IMR-90 (cell line): ENCODE results near the gene CRYBG3. TPM values are rescaled to one million over a fixed set of nuclear protein-coding genes. Genes with fewer than 3 reads are reported as not detected.

ENCODE experiments used
- ATAC-seq: fragments of 200-7000 bp; cut with Tn5 transposase; 2 replicates; pipeline ENCODE4 v1.9.1; 2020; ENCODE audit warnings: low read depth, mild to moderate bottlenecking, moderate library complexity
- BruUV-seq: library from RNA; stranded (reverse); fragments of 400-500 nt; replicated peaks from 2 replicates; lab custom pipeline; 2021; lab: Mats Ljungman, UMichigan
- CTCF ChIA-PET: fragments of 300-600 bp; formaldehyde crosslinking; extraction: SDS; loops from one replicate; lab custom pipeline; 2021; ENCODE audit warnings: antibody characterized with exemption; lab: Yijun Ruan, JAX
- POLR2A ChIA-PET: fragments of 300-600 bp; sonication (Branson Sonifier 250); formaldehyde crosslinking; loops from one replicate; lab custom pipeline; 2022; ENCODE audit warnings: antibody characterized with exemption; ENCODE audit not compliant: unreplicated experiment; lab: Charles Lee
- DNase-seq: peaks from one replicate; pipeline ENCODE4 v3.0.0; 2013
- H2AFZ ChIP-seq: replicated peaks from 2 replicates; pipeline ENCODE3; 2013; ENCODE audit warnings: low read length, mild to moderate bottlenecking; ENCODE audit not compliant: poor library complexity
- H2AK5ac ChIP-seq: 2 replicates; pipeline ENCODE4 v1.6.1; 2013; ENCODE audit warnings: low read depth, low read length, inconsistent platforms
- H2AK9ac ChIP-seq: replicated peaks from 2 replicates; pipeline ENCODE3; 2013; ENCODE audit warnings: mild to moderate bottlenecking, low read depth, low read length, moderate library complexity; ENCODE audit not compliant: poor library complexity
- H2BK120ac ChIP-seq: 2 replicates; pipeline ENCODE4 v1.6.1; 2013; ENCODE audit warnings: low read depth, low read length, inconsistent platforms
- H2BK15ac ChIP-seq: 3 replicates; pipeline ENCODE4 v1.6.1; 2013; ENCODE audit warnings: low read depth, low read length, inconsistent platforms
- H2BK20ac ChIP-seq: 2 replicates; pipeline ENCODE4 v1.6.1; 2013; ENCODE audit warnings: low read depth, mild to moderate bottlenecking, inconsistent platforms, low read length, moderate library complexity
- H2BK5ac ChIP-seq: 2 replicates; pipeline ENCODE4 v1.6.1; 2013; ENCODE audit warnings: mild to moderate bottlenecking, low read depth, low read length, inconsistent platforms; ENCODE audit not compliant: poor library complexity, severe bottlenecking
- H3K14ac ChIP-seq: replicated peaks from 2 replicates; pipeline ENCODE4 v1.6.1; 2013; ENCODE audit warnings: low read depth, low read length, inconsistent platforms
- H3K18ac ChIP-seq: 2 replicates; pipeline ENCODE4 v1.6.1; 2013; ENCODE audit warnings: low read depth, low read length, control low read depth
- H3K23ac ChIP-seq: 2 replicates; pipeline ENCODE4 v1.6.1; 2013; ENCODE audit warnings: low read depth, low read length, inconsistent platforms
- H3K27ac ChIP-seq: 2 replicates; pipeline ENCODE4 v1.5.1; 2013; ENCODE audit warnings: mild to moderate bottlenecking, control low read depth, low read length; ENCODE audit not compliant: insufficient read depth
- H3K27me3 ChIP-seq: 2 replicates; pipeline ENCODE4 v1.6.1; 2013; ENCODE audit warnings: low read length; ENCODE audit not compliant: control insufficient read depth, insufficient read depth
- H3K36me3 ChIP-seq: 2 replicates; pipeline ENCODE4 v1.6.1; 2013; ENCODE audit warnings: low read length, mixed read lengths; ENCODE audit not compliant: control insufficient read depth, insufficient read depth
- H3K4ac ChIP-seq: 2 replicates; pipeline ENCODE4 v1.6.1; 2013; ENCODE audit warnings: low read depth, low read length, inconsistent platforms
- H3K4me1 ChIP-seq: 2 replicates; pipeline ENCODE4 v1.6.1; 2013; ENCODE audit warnings: low read length, mixed read lengths; ENCODE audit not compliant: control insufficient read depth, insufficient read depth
- H3K4me2 ChIP-seq: 2 replicates; pipeline ENCODE4 v1.6.1; 2013; ENCODE audit warnings: low read depth, mild to moderate bottlenecking, control low read depth, low read length, moderate library complexity
- H3K4me3 ChIP-seq: 2 replicates; pipeline ENCODE4 v1.5.1; 2013; ENCODE audit warnings: low read depth, mild to moderate bottlenecking, control low read depth, low read length, moderate library complexity; ENCODE audit not compliant: insufficient read depth
- H3K56ac ChIP-seq: 2 replicates; pipeline ENCODE4 v1.6.1; 2013; ENCODE audit warnings: low read length, inconsistent platforms; ENCODE audit not compliant: insufficient read depth; ENCODE audit errors: extremely low read depth
- H3K79me1 ChIP-seq, 2 experiments: 2 replicates each; pipeline ENCODE4 v1.6.1; 2013; ENCODE audit warnings: low read length in 2 of 2, inconsistent platforms in 1 of 2, low read depth in 1 of 2
- H3K9ac ChIP-seq: 2 replicates; pipeline ENCODE4 v1.6.1; 2013; ENCODE audit warnings: low read depth, low read length, control low read depth
- H3K9me1 ChIP-seq: 2 replicates; pipeline ENCODE4 v1.6.1; 2013; ENCODE audit warnings: low read length, inconsistent platforms; ENCODE audit not compliant: insufficient read depth
- H3K9me3 ChIP-seq: 2 replicates; pipeline ENCODE4 v1.6.1; 2013; ENCODE audit warnings: low read length; ENCODE audit not compliant: control insufficient read depth, insufficient read depth
- H4K20me1 ChIP-seq: 2 replicates; pipeline ENCODE4 v1.6.1; 2013; ENCODE audit warnings: low read length, inconsistent platforms; ENCODE audit not compliant: insufficient read depth
- H4K5ac ChIP-seq: 2 replicates; pipeline ENCODE4 v1.6.1; 2013; ENCODE audit warnings: mild to moderate bottlenecking, low read depth, low read length, control low read depth
- H4K8ac ChIP-seq, 2 experiments: 2 replicates each; pipeline ENCODE4 v1.6.1; 2013; ENCODE audit warnings: low read depth in 2 of 2, low read length in 2 of 2, control low read depth in 1 of 2, inconsistent platforms in 1 of 2
- H4K91ac ChIP-seq: 2 replicates; pipeline ENCODE4 v1.6.1; 2013; ENCODE audit warnings: low read depth, low read length, inconsistent platforms; ENCODE audit not compliant: insufficient read depth
- MAFK ChIP-seq: IDR thresholded peaks from 2 replicates; pipeline ENCODE4 v1.6.1; 2012; ENCODE audit warnings: low read depth, low read length, improper control_type of control experiment
- WGBS, 2 experiments: methylation state at CpG; one replicate each; pipeline versions ENCODE4 v1.1.5 to v1.1.7; 2013; ENCODE audit warnings: missing lambda C conversion rate in 2 of 2; ENCODE audit not compliant: insufficient read length in 1 of 2; ENCODE audit errors: extremely low coverage in 2 of 2; 5-methylcytosine and 5-hydroxymethylcytosine counted together
- dilution Hi-C: fragments of 300-500 bp; cut with HindIII; formaldehyde crosslinking; loops from one replicate; pipeline ENCODE4 v1.14.3; 2018; ENCODE audit warnings: low sequenced_read_pairs; ENCODE audit not compliant: unreplicated experiment
- in situ Hi-C: fragments of 300-500 bp; cut with MboI; formaldehyde crosslinking; loops from 3 replicates; pipeline ENCODE4 v1.14.3; 2019; ENCODE audit warnings: low sequenced_read_pairs, inconsistent platforms, mixed read lengths
- intact Hi-C: fragments of 100-400 bp; cut with micrococcal nuclease; formaldehyde crosslinking; loops from 2 replicates; pipeline ENCODE4 v1.10.0; 2022
- polyA plus RNA-seq, 3 experiments: library from polyadenylated mRNA; depleted of rRNA; stranded (reverse); fragments of >200 nt; gene quantifications; 2 replicates each; pipeline ENCODE4 v1.2.3, GENCODE V29; 2012; ENCODE audit warnings: low replicate concordance in 1 of 3
- total RNA-seq: library from RNA; depleted of rRNA; stranded (reverse); fragments of >200 nt; gene quantifications from 2 replicates; pipeline ENCODE4 v1.2.3, GENCODE V29; 2012

The CRYBG3 gene
- total and polyA plus RNA-seq, 2 of the 4 experiments (the other 2 are of a cell fraction) = 4.9 to 26.2 TPM

- Histone ChIP-seq H3K14ac (no peak overlapping the region), H2BK5ac (no peak overlapping the region), H3K4ac (no peak overlapping the region), H3K18ac (no peak overlapping the region), H2AK9ac (no peak overlapping the region), H2BK20ac (no peak overlapping the region), H4K20me1 (no peaks in the 10 kb centered on the region), H3K4me1 (peaks cover 9% of the 10 kb centered on the region), H3K27me3 (no peaks in the 10 kb centered on the region), H3K4me2 (no peak overlapping the region), H3K9me1 (peaks cover 12% of the 10 kb centered on the region; the same call in 1 of the 2 replicates), H3K9me3 (no peaks in the 10 kb centered on the region), H2AFZ (no peak overlapping the region), H3K4me3 (no peak overlapping the region), H2BK15ac (no peak overlapping the region), H3K27ac (no peak overlapping the region), H2BK120ac (no peak overlapping the region), H4K8ac (0 out of 4 replicates have a peak overlapping the region, but pooled peaks of 1 of the 2 experiments have one; percentile 2), H3K36me3 (peaks cover 17% of the 10 kb centered on the region), H3K23ac (no peak overlapping the region), H3K56ac (no peak overlapping the region), H2AK5ac (no peak overlapping the region), H3K9ac (no peak overlapping the region), H3K79me1 (peaks cover 2 to 14% of the 10 kb centered on the region in 2 experiments; a peak in 2 of 4 replicates), H4K91ac (no peak overlapping the region), H4K5ac (no peak overlapping the region)
- ChIA-PET POLR2A (no interaction called here), CTCF (no interaction called here)
- no peak for ATAC-seq
- in situ Hi-C loops (no loop called here), intact Hi-C loops (no loop called here), dilution Hi-C loops (no loop called here)
- no peak for TF ChIP-seq MAFK
- no TSS peak for BruUV-seq
- no peak for DNase-seq
- no CpG with 5 or more reads among the region's 9 CpGs for WGBS, 2 experiments
These were observed 137.0 kb downstream of the CRYBG3 start for GRCh38 chr3:97958796-97959195.
